Liver (tissue), 3 donors: Measurements from ENCODE around the gene OOSP3.

ENCODE experiments used
- ATF3 ChIP-seq: IDR thresholded peaks from 2 replicates; pipeline ENCODE4 v1.6.1; 2016; ENCODE audit warnings: antibody characterized with exemption
- EGR1 ChIP-seq, 2 donors: IDR thresholded peaks; 2 replicates each; pipeline ENCODE4 v1.6.1; 2016 to 2018; ENCODE audit warnings: antibody characterized with exemption in 2 of 2, low read depth in 2 of 2
- FOXA2 ChIP-seq: IDR thresholded peaks from 2 replicates; pipeline ENCODE4 v1.6.1; 2016; ENCODE audit warnings: antibody characterized with exemption
- JUND ChIP-seq, 2 donors: IDR thresholded peaks; 2 replicates each; pipeline ENCODE4 v1.6.1; 2016; ENCODE audit warnings: antibody characterized with exemption in 2 of 2
- RAD21 ChIP-seq, 2 donors: IDR thresholded peaks; 2 replicates each; pipeline ENCODE4 v1.6.1; 2016; ENCODE audit warnings: antibody characterized with exemption in 2 of 2, mild to moderate bottlenecking in 2 of 2
- REST ChIP-seq: IDR thresholded peaks from 2 replicates; pipeline ENCODE4 v1.6.1; 2016; ENCODE audit warnings: antibody characterized with exemption, mild to moderate bottlenecking
- TAF1 ChIP-seq: conservative IDR thresholded peaks from 2 replicates; pipeline ENCODE4 v1.6.1; 2016; ENCODE audit warnings: antibody characterized with exemption, mild to moderate bottlenecking
- YY1 ChIP-seq: IDR thresholded peaks from 2 replicates; pipeline ENCODE4 v1.6.1; 2016; ENCODE audit warnings: antibody characterized with exemption, mild to moderate bottlenecking
- TF ChIP-seq, protein P1 (sequence below): fragments of 150-350 bp; IDR thresholded peaks from 2 replicates; pipeline ENCODE4 v1.5.1; 2017; ENCODE audit warnings: improper control_type of control experiment, low read depth, low read length; ENCODE audit not compliant: missing input control
- TF ChIP-seq, protein P2 (sequence below): IDR thresholded peaks from 2 replicates; pipeline ENCODE4 v1.6.1; 2016; ENCODE audit warnings: antibody characterized with exemption
- TF ChIP-seq, protein P3 (sequence below): IDR thresholded peaks from 2 replicates; pipeline ENCODE4 v1.6.1; 2016; ENCODE audit warnings: antibody characterized with exemption
- donor health status: healthy.
- donor health status: healthy.

GRCh38 chr11:59900366-59901126 lies 22.0 kb downstream of the OOSP3 start:
- TF ChIP-seq, protein P1, sequence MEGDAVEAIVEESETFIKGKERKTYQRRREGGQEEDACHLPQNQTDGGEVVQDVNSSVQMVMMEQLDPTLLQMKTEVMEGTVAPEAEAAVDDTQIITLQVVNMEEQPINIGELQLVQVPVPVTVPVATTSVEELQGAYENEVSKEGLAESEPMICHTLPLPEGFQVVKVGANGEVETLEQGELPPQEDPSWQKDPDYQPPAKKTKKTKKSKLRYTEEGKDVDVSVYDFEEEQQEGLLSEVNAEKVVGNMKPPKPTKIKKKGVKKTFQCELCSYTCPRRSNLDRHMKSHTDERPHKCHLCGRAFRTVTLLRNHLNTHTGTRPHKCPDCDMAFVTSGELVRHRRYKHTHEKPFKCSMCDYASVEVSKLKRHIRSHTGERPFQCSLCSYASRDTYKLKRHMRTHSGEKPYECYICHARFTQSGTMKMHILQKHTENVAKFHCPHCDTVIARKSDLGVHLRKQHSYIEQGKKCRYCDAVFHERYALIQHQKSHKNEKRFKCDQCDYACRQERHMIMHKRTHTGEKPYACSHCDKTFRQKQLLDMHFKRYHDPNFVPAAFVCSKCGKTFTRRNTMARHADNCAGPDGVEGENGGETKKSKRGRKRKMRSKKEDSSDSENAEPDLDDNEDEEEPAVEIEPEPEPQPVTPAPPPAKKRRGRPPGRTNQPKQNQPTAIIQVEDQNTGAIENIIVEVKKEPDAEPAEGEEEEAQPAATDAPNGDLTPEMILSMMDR, result no peak
- TF ChIP-seq TAF1 (no peak), REST (no peak), RAD21 (IDR thresholded peaks at IDR 0.05) (no peak), YY1 (no peak), ATF3 (no peak), EGR1 (IDR thresholded peaks at IDR 0.05; ENCODE audit: low read depth in 2 of 2) (no peak), JUND (IDR thresholded peaks at IDR 0.05) (no peak), FOXA2 (no peak)
- TF ChIP-seq, protein P2, sequence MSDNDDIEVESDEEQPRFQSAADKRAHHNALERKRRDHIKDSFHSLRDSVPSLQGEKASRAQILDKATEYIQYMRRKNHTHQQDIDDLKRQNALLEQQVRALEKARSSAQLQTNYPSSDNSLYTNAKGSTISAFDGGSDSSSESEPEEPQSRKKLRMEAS, result no peak
- TF ChIP-seq, protein P3, sequence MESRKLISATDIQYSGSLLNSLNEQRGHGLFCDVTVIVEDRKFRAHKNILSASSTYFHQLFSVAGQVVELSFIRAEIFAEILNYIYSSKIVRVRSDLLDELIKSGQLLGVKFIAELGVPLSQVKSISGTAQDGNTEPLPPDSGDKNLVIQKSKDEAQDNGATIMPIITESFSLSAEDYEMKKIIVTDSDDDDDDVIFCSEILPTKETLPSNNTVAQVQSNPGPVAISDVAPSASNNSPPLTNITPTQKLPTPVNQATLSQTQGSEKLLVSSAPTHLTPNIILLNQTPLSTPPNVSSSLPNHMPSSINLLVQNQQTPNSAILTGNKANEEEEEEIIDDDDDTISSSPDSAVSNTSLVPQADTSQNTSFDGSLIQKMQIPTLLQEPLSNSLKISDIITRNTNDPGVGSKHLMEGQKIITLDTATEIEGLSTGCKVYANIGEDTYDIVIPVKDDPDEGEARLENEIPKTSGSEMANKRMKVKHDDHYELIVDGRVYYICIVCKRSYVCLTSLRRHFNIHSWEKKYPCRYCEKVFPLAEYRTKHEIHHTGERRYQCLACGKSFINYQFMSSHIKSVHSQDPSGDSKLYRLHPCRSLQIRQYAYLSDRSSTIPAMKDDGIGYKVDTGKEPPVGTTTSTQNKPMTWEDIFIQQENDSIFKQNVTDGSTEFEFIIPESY, result no peak
